A549 treated with ZK216348 at 1 μM for 4 hours (cell line): ENCODE data around the gene SKIC2. TPM values are rescaled to one million over a fixed set of nuclear protein-coding genes. Genes with fewer than 3 reads are reported as not detected.

Experiments used
- total RNA-seq: library from RNA; stranded (reverse); fragments of 200-300 nt; extraction: Qiagen RNA extraction; gene quantifications from 5 replicates; pipeline ENCODE4 v1.2.3, GENCODE V29; 2022; ENCODE audit warnings: low read depth

The SKIC2 gene
- 15.8 to 30.9 TPM (median 25.7 TPM) in 5 replicates for total RNA-seq

GRCh38 chr6:31958741-31959739, at the start of gene SKIC2, which contains the start of gene NELFE:
Gene SKIC2, plus strand, starts transcription at chr6:31959175. Its CDS starts 18 bp downstream, at chr6:31959193.
Gene NELFE, minus strand, starts transcription at chr6:31958971. Its CDS starts 525 bp downstream, at chr6:31958446.

GRCh38 chr6:31927242-31927862, 31.6 kb upstream of the SKIC2 start, which contains the start of gene C2:
Gene C2, plus strand, starts transcription at chr6:31927717. Its CDS starts 36 bp downstream, at chr6:31927753.

GRCh38 chr6:31945507-31946369, 13.2 kb upstream of the SKIC2 start, which contains the start of gene CFB:
Gene CFB, plus strand, starts transcription at chr6:31946095. Its CDS starts 127 bp downstream, at chr6:31946222.

GRCh38 chr6:31971993-31972708, 13.2 kb downstream of the SKIC2 start, which contains the start of gene DXO:
Gene DXO, minus strand, starts transcription at chr6:31972138. Its CDS starts 463 bp downstream, at chr6:31971675.

GRCh38 chr6:31981744-31982143, 22.8 kb downstream of the SKIC2 start, which contains the start of gene C4A:
Gene C4A, plus strand, starts transcription at chr6:31982057. Its CDS starts 51 bp downstream, at chr6:31982108.

GRCh38 chr6:32014547-32014946, 55.6 kb downstream of the SKIC2 start, which contains the start of gene C4B:
Gene C4B, plus strand, starts transcription at chr6:32014795. Its CDS starts 51 bp downstream, at chr6:32014846.

Other genes with a start within 250 kb of the SKIC2 start
- not detected in 5 replicates for gene LY6G6D, start 243.8 kb upstream of the SKIC2 start, total RNA-seq
- gene LY6G6C, start 237.4 kb upstream of the SKIC2 start, total RNA-seq = 0.20 to 0.42 TPM (median 0.29 TPM) in 3 of 5 replicates, not detected in the others
- not detected in 5 replicates for gene MPIG6B, start 235.8 kb upstream of the SKIC2 start, total RNA-seq
- 27.1 to 32.0 TPM (median 31.7 TPM) in 5 replicates for gene DDAH2, start 229.9 kb upstream of the SKIC2 start, total RNA-seq
- 433 to 509 TPM (median 491 TPM) in 5 replicates for gene CLIC1, start 222.6 kb upstream of the SKIC2 start, total RNA-seq
- 13.3 to 18.7 TPM (median 13.6 TPM) in 5 replicates for gene MSH5, start 219.2 kb upstream of the SKIC2 start, total RNA-seq
- gene SAPCD1, start 196.5 kb upstream of the SKIC2 start, total RNA-seq = 3.7 to 5.9 TPM (median 4.9 TPM) in 5 replicates
- 0.53 to 2.7 TPM (median 1.1 TPM) in 5 replicates for gene VWA7, start 181.8 kb upstream of the SKIC2 start, total RNA-seq
- gene VARS1, start 163.4 kb upstream of the SKIC2 start, total RNA-seq = 43.4 to 61.7 TPM (median 60.4 TPM) in 5 replicates
- gene LSM2, start 152.2 kb upstream of the SKIC2 start, total RNA-seq = 52.1 to 67.9 TPM (median 59.7 TPM) in 5 replicates
- 1.4 to 2.2 TPM (median 1.9 TPM) in 5 replicates for gene HSPA1L, start 143.9 kb upstream of the SKIC2 start, total RNA-seq
- 129 to 401 TPM (median 295 TPM) in 5 replicates for gene HSPA1A, start 143.6 kb upstream of the SKIC2 start, total RNA-seq
- gene HSPA1B, start 131.4 kb upstream of the SKIC2 start, total RNA-seq = 78.0 to 284 TPM (median 227 TPM) in 5 replicates
- 20.9 to 35.3 TPM (median 29.4 TPM) in 5 replicates for gene NEU1, start 96.4 kb upstream of the SKIC2 start, total RNA-seq
- 0.18 to 0.50 TPM (median 0.29 TPM) in 3 of 5 replicates, not detected in the others for gene SLC44A4, start 80.2 kb upstream of the SKIC2 start, total RNA-seq
- gene EHMT2, start 61.5 kb upstream of the SKIC2 start, total RNA-seq = 17.2 to 32.6 TPM (median 30.9 TPM) in 5 replicates
- 2.0 to 5.0 TPM (median 4.5 TPM) in 5 replicates for gene ZBTB12, start 57.1 kb upstream of the SKIC2 start, total RNA-seq
- 0.33 to 0.47 TPM in 2 of 5 replicates, not detected in the others for gene C2, start 31.5 kb upstream of the SKIC2 start, total RNA-seq
- gene CFB, start 13.1 kb upstream of the SKIC2 start, total RNA-seq = 1.6 to 3.2 TPM (median 2.0 TPM) in 5 replicates
- gene NELFE, start 204 bp upstream of the SKIC2 start, total RNA-seq = 75.5 to 91.9 TPM (median 81.9 TPM) in 5 replicates
- 10.6 to 14.3 TPM (median 12.1 TPM) in 5 replicates for gene DXO, start 13.0 kb downstream of the SKIC2 start, total RNA-seq
- gene C4A, start 22.9 kb downstream of the SKIC2 start, total RNA-seq = 0.94 to 1.5 TPM (median 1.5 TPM) in 5 replicates
- 0.69 to 1.5 TPM (median 1.3 TPM) in 5 replicates for gene C4B, start 55.6 kb downstream of the SKIC2 start, total RNA-seq
- gene CYP21A2, start 79.2 kb downstream of the SKIC2 start, total RNA-seq = not detected in 5 replicates
- 0.14 to 0.86 TPM (median 0.57 TPM) in 5 replicates for gene TNXB, start 150.2 kb downstream of the SKIC2 start, total RNA-seq
- gene ATF6B, start 169.1 kb downstream of the SKIC2 start, total RNA-seq = 21.0 to 37.0 TPM (median 35.3 TPM) in 5 replicates
- 6.0 to 8.2 TPM (median 6.7 TPM) in 5 replicates for gene FKBPL, start 171.1 kb downstream of the SKIC2 start, total RNA-seq
- 0.47 to 0.95 TPM (median 0.68 TPM) in 5 replicates for gene PRRT1, start 192.8 kb downstream of the SKIC2 start, total RNA-seq
- gene PPT2, start 195.0 kb downstream of the SKIC2 start, total RNA-seq = 6.1 to 9.5 TPM (median 8.4 TPM) in 5 replicates
- gene EGFL8, start 205.4 kb downstream of the SKIC2 start, total RNA-seq = 1.3 to 1.9 TPM (median 1.7 TPM) in 5 replicates
- 29.1 to 41.4 TPM (median 40.8 TPM) in 5 replicates for gene AGPAT1, start 216.9 kb downstream of the SKIC2 start, total RNA-seq
- 32.5 to 48.7 TPM (median 45.6 TPM) in 5 replicates for gene RNF5, start 219.2 kb downstream of the SKIC2 start, total RNA-seq
- gene AGER, start 225.1 kb downstream of the SKIC2 start, total RNA-seq = 1.5 to 3.1 TPM (median 2.6 TPM) in 5 replicates
- 13.2 to 19.5 TPM (median 17.7 TPM) in 5 replicates for gene PBX2, start 231.0 kb downstream of the SKIC2 start, total RNA-seq
- gene GPSM3, start 233.5 kb downstream of the SKIC2 start, total RNA-seq = 0.16 to 0.88 TPM (median 0.40 TPM) in 5 replicates